ENCODE measurements around the gene NUDT7.

The NUDT7 gene

GRCh38 chr16:77723108-77723514 is 797 bp downstream of the NUDT7 start:
- Histone ChIP-seq H3K4me1 (ENCODE audit: control insufficient read depth, insufficient read depth, low read length) (peaks cover 4% of the 10 kb centered on the region), H3K4me3 (ENCODE audit: low read length in 2 of 2) (peak overlapping the region; percentile 92 to 94), H3K9ac (ENCODE audit: low read length in 2 of 2) (peak overlapping the region; percentile 89 to 90), H3K36me3 (ENCODE audit: control insufficient read depth in 2 of 2, insufficient read depth in 2 of 2, low read length in 2 of 2) (peaks cover 0 to 7% of the 10 kb centered on the region in 2 donors), H3K27me3 (ENCODE audit: control insufficient read depth in 1 of 2, insufficient read depth in 2 of 2, low read length in 2 of 2) (no peaks in the 10 kb centered on the region), H3K9me3 (ENCODE audit: control insufficient read depth in 2 of 2, low read length in 2 of 2) (no peaks in the 10 kb centered on the region), H3K27ac (ENCODE audit: low read length) (peak overlapping the region; percentile 67)

GRCh38 chr16:77724174-77724573 is 1.9 kb downstream of the NUDT7 start:
- no peaks in the 10 kb centered on the region for H3K9me3 ChIP-seq (ENCODE audit: control insufficient read depth in 2 of 2, low read length in 2 of 2)
- no peak overlapping the region for H3K4me3 ChIP-seq (ENCODE audit: low read length in 2 of 2)
- peaks cover 4% of the 10 kb centered on the region for H3K4me1 ChIP-seq (ENCODE audit: control insufficient read depth, insufficient read depth, low read length)
- H3K27ac ChIP-seq (ENCODE audit: low read length), result no peak overlapping the region
- H3K27me3 ChIP-seq (ENCODE audit: control insufficient read depth in 1 of 2, insufficient read depth in 2 of 2, low read length in 2 of 2), result no peaks in the 10 kb centered on the region
- peaks cover 0 to 7% of the 10 kb centered on the region in 2 donors for H3K36me3 ChIP-seq (ENCODE audit: control insufficient read depth in 2 of 2, insufficient read depth in 2 of 2, low read length in 2 of 2)
- H3K9ac ChIP-seq (ENCODE audit: low read length in 2 of 2), result no peak overlapping the region

- Histone ChIP-seq H3K9ac (ENCODE audit: low read length in 2 of 2) (no peak overlapping the region), H3K4me3 (ENCODE audit: low read length in 2 of 2) (no peak overlapping the region), H3K4me1 (ENCODE audit: control insufficient read depth, insufficient read depth, low read length) (no peaks in the 10 kb centered on the region), H3K27ac (ENCODE audit: low read length) (no peak overlapping the region), H3K36me3 (ENCODE audit: control insufficient read depth in 2 of 2, insufficient read depth in 2 of 2, low read length in 2 of 2) (peaks cover 5 to 7% of the 10 kb centered on the region in 2 donors), H3K27me3 (ENCODE audit: control insufficient read depth in 1 of 2, insufficient read depth in 2 of 2, low read length in 2 of 2) (no peaks in the 10 kb centered on the region), H3K9me3 (ENCODE audit: control insufficient read depth in 2 of 2, low read length in 2 of 2) (peaks cover 0 to 5% of the 10 kb centered on the region in 2 donors)
Observed at GRCh38 chr16:77729951-77730350, 7.6 kb downstream of the NUDT7 start.

- Histone ChIP-seq H3K27ac (ENCODE audit: low read length) (no peak overlapping the region), H3K4me3 (ENCODE audit: low read length in 2 of 2) (no peak overlapping the region), H3K9me3 (ENCODE audit: control insufficient read depth in 2 of 2, low read length in 2 of 2) (peaks cover 0 to 5% of the 10 kb centered on the region in 2 donors), H3K36me3 (ENCODE audit: control insufficient read depth in 2 of 2, insufficient read depth in 2 of 2, low read length in 2 of 2) (peaks cover 0 to 5% of the 10 kb centered on the region in 2 donors), H3K9ac (ENCODE audit: low read length in 2 of 2) (no peak overlapping the region), H3K4me1 (ENCODE audit: control insufficient read depth, insufficient read depth, low read length) (no peaks in the 10 kb centered on the region), H3K27me3 (ENCODE audit: control insufficient read depth in 1 of 2, insufficient read depth in 2 of 2, low read length in 2 of 2) (no peaks in the 10 kb centered on the region)
Observed at GRCh38 chr16:77732241-77732946, 10.1 kb downstream of the NUDT7 start.

GRCh38 chr16:77736879-77737278 is 14.6 kb downstream of the NUDT7 start:
- H3K4me1 ChIP-seq (ENCODE audit: control insufficient read depth, insufficient read depth, low read length), result no peaks in the 10 kb centered on the region
- peaks cover 0 to 5% of the 10 kb centered on the region in 2 donors for H3K9me3 ChIP-seq (ENCODE audit: control insufficient read depth in 2 of 2, low read length in 2 of 2)
- H3K9ac ChIP-seq (ENCODE audit: low read length in 2 of 2), result no peak overlapping the region
- H3K4me3 ChIP-seq (ENCODE audit: low read length in 2 of 2), result no peak overlapping the region
- no peaks in the 10 kb centered on the region for H3K36me3 ChIP-seq (ENCODE audit: control insufficient read depth in 2 of 2, insufficient read depth in 2 of 2, low read length in 2 of 2)
- no peak overlapping the region for H3K27ac ChIP-seq (ENCODE audit: low read length)
- no peaks in the 10 kb centered on the region for H3K27me3 ChIP-seq (ENCODE audit: control insufficient read depth in 1 of 2, insufficient read depth in 2 of 2, low read length in 2 of 2)

GRCh38 chr16:77738706-77739558 is 16.6 kb downstream of the NUDT7 start:
- Histone ChIP-seq H3K9ac (ENCODE audit: low read length in 2 of 2) (no peak overlapping the region), H3K9me3 (ENCODE audit: control insufficient read depth in 2 of 2, low read length in 2 of 2) (no peaks in the 10 kb centered on the region), H3K27ac (ENCODE audit: low read length) (no peak overlapping the region), H3K36me3 (ENCODE audit: control insufficient read depth in 2 of 2, insufficient read depth in 2 of 2, low read length in 2 of 2) (no peaks in the 10 kb centered on the region), H3K4me1 (ENCODE audit: control insufficient read depth, insufficient read depth, low read length) (no peaks in the 10 kb centered on the region), H3K27me3 (ENCODE audit: control insufficient read depth in 1 of 2, insufficient read depth in 2 of 2, low read length in 2 of 2) (no peaks in the 10 kb centered on the region), H3K4me3 (ENCODE audit: low read length in 2 of 2) (no peak overlapping the region)

GRCh38 chr16:77739559-77739892 is 17.2 kb downstream of the NUDT7 start:
- no peaks in the 10 kb centered on the region for H3K4me1 ChIP-seq (ENCODE audit: control insufficient read depth, insufficient read depth, low read length)
- H3K9me3 ChIP-seq (ENCODE audit: control insufficient read depth in 2 of 2, low read length in 2 of 2), result no peaks in the 10 kb centered on the region
- no peak overlapping the region for H3K27ac ChIP-seq (ENCODE audit: low read length)
- no peak overlapping the region for H3K9ac ChIP-seq (ENCODE audit: low read length in 2 of 2)
- no peaks in the 10 kb centered on the region for H3K27me3 ChIP-seq (ENCODE audit: control insufficient read depth in 1 of 2, insufficient read depth in 2 of 2, low read length in 2 of 2)
- H3K4me3 ChIP-seq (ENCODE audit: low read length in 2 of 2), result no peak overlapping the region
- H3K36me3 ChIP-seq (ENCODE audit: control insufficient read depth in 2 of 2, insufficient read depth in 2 of 2, low read length in 2 of 2), result no peaks in the 10 kb centered on the region

- Histone ChIP-seq H3K9me3 (ENCODE audit: control insufficient read depth in 2 of 2, low read length in 2 of 2) (no peaks in the 10 kb centered on the region), H3K36me3 (ENCODE audit: control insufficient read depth in 2 of 2, insufficient read depth in 2 of 2, low read length in 2 of 2) (no peaks in the 10 kb centered on the region), H3K27me3 (ENCODE audit: control insufficient read depth in 1 of 2, insufficient read depth in 2 of 2, low read length in 2 of 2) (no peaks in the 10 kb centered on the region), H3K9ac (ENCODE audit: low read length in 2 of 2) (no peak overlapping the region), H3K4me3 (ENCODE audit: low read length in 2 of 2) (no peak overlapping the region), H3K4me1 (ENCODE audit: control insufficient read depth, insufficient read depth, low read length) (no peaks in the 10 kb centered on the region), H3K27ac (ENCODE audit: low read length) (no peak overlapping the region)
Observed at GRCh38 chr16:77744141-77744540, 21.8 kb downstream of the NUDT7 start.

GRCh38 chr16:77745972-77746371 is 23.7 kb downstream of the NUDT7 start:
- Histone ChIP-seq H3K27ac (ENCODE audit: low read length) (no peak overlapping the region), H3K9ac (ENCODE audit: low read length in 2 of 2) (no peak overlapping the region), H3K4me1 (ENCODE audit: control insufficient read depth, insufficient read depth, low read length) (no peaks in the 10 kb centered on the region)

GRCh38 chr16:77748421-77749005 is 26.2 kb downstream of the NUDT7 start:
- Histone ChIP-seq H3K27me3 (ENCODE audit: control insufficient read depth in 1 of 2, insufficient read depth in 2 of 2, low read length in 2 of 2) (no peaks in the 10 kb centered on the region), H3K9me3 (ENCODE audit: control insufficient read depth in 2 of 2, low read length in 2 of 2) (no peaks in the 10 kb centered on the region), H3K27ac (ENCODE audit: low read length) (no peak overlapping the region), H3K4me1 (ENCODE audit: control insufficient read depth, insufficient read depth, low read length) (no peaks in the 10 kb centered on the region), H3K36me3 (ENCODE audit: control insufficient read depth in 2 of 2, insufficient read depth in 2 of 2, low read length in 2 of 2) (no peaks in the 10 kb centered on the region), H3K4me3 (ENCODE audit: low read length in 2 of 2) (no peak overlapping the region), H3K9ac (ENCODE audit: low read length in 2 of 2) (no peak overlapping the region)

More at GRCh38 chr16:77745972-77746371, 23.7 kb downstream of the NUDT7 start:
- Histone ChIP-seq H3K27me3 (ENCODE audit: control insufficient read depth in 1 of 2, insufficient read depth in 2 of 2, low read length in 2 of 2) (no peaks in the 10 kb centered on the region), H3K4me3 (ENCODE audit: low read length in 2 of 2) (no peak overlapping the region), H3K9me3 (ENCODE audit: control insufficient read depth in 2 of 2, low read length in 2 of 2) (no peaks in the 10 kb centered on the region), H3K36me3 (ENCODE audit: control insufficient read depth in 2 of 2, insufficient read depth in 2 of 2, low read length in 2 of 2) (no peaks in the 10 kb centered on the region)

Measured in stomach smooth muscle (tissue), 2 donors.